Activated gamma-delta T cell treated with anti-CD3 and anti-CD28 coated beads, Interleukin-2, amount 50 U/mL, for 16 hours (primary cell): ENCODE results near the gene FARP1.

Experiments used
- DNase-seq: peaks from one replicate; pipeline ENCODE4 v3.0.0-alpha.2; 2020; ENCODE audit warnings: low read depth

The FARP1 gene

DNA sequence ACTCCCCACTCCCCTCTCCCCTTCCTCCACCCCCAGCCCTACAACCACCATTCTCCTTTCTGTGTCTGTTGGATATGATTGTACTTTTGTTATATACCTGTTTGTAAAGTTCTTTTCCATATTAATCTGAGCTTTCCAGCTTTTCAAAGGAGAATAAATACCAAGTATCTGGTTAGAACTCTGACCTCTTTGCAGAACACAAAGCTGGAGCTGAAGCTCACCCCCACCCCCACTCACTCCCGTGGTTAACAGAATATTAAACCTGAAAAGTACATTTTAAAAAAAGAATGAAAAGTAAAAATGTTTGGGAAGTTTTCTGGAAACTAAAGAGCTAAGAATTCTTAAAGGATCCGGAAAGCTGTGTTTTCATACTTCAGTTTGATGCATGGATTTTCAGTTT, 189.3 kb downstream of the FARP1 start:
- no peak for DNase-seq

GRCh38 chr13:98332691-98333090, 189.8 kb downstream of the FARP1 start:
- no peak for DNase-seq

- no peak for DNase-seq
These were observed 190.6 kb downstream of the FARP1 start for GRCh38 chr13:98333486-98333885.

DNA sequence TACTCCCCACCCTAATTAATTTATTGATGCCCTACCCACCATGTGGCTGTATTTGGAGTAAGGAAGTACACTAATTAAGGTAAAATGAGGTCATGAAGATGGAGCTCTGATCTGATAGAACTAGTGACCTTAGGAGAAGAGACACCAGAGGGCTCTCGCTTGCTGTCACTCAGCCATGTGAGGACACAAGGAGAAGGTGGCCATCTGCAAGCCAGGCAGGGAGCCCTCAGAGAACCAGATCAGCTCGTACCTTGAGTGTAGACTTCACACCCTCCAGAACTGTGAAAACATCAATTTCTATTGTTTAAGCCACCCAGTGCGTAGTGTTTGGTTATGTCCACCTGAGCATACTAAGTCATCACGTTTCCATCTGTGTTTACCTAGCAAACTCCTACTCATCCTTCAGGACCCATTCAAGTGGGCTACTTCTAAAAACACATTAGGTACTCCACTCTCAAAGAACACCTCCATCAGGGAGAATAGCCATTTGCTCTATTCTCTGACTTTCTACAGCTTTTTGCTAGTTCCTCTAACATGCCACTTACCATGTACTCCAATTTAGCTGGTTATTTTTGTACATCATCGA, 191.8 kb downstream of the FARP1 start:
- DNase-seq: no peak

DNA sequence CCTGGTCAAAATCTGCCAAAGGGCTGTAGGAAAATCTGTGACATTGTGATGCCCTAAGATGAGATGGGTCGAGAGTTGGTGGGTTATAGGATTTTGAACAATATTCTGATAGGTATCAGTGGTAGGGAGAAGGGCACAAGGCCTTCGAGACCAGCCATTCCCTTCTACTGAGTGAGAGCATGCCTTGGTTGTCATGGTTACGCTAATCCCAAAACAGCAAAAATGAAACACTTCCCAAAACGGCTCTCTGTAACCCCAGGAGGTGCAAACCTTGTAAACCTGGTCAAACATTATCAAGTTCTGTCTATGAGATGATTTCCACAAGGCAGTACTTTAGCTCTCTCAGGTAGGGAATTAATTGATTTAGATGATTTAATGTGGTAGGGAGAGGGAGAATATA, 192.8 kb downstream of the FARP1 start:
- no peak for DNase-seq

DNA sequence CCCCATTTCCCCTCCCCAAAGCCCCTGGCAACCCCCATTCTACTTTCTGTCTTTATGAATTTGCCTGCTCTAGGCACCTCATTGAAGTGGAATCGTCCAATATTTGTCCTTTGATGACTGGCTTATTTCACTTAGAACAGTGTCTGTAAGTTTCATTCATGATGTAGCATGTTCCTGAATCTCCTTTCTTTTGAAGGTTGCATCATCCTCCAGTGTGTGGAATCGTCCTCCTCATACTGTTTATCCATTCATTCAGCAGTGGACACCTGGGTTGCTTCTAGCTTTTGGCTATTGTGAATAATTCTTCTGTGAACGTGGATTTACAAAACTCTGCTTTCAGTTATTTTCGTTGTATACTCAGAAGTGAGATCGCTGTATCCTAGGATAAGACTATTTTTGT, 195.4 kb downstream of the FARP1 start:
- no peak for DNase-seq

DNA sequence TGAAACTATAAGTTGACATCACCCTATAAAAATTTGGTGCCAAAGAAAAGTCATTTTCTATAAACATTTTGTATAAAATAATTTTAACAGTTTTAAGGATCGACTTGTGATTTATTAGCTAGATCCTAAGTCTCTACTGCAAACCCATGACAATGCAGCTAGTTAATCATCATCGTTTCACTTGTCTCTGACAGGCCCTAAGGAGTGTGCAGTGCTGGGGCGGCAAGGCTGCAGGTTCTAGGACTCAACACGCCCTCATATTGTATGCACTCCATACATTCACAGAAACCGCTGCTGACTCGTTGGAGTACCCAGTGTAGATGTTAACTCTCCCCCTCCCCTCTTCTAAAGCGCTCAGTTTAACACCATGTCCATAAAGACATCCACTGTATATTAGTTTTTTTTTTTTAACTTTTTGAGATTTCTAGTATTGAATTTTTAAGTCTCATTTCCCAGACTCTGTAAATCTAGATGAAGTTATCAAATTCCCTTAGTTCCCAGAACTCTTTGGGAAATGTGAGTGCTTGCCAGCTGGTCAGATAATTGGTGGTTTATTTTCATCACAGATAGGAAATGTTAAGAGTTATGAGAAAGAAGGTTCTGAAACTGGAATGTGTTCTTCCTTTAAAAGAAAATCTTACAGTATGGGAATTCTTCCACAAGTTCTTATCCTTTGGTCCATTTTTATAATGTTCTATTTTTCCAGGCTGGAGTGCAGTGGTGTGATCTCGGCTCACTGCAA, 197.0 kb downstream of the FARP1 start:
- DNase-seq: no peak

DNA sequence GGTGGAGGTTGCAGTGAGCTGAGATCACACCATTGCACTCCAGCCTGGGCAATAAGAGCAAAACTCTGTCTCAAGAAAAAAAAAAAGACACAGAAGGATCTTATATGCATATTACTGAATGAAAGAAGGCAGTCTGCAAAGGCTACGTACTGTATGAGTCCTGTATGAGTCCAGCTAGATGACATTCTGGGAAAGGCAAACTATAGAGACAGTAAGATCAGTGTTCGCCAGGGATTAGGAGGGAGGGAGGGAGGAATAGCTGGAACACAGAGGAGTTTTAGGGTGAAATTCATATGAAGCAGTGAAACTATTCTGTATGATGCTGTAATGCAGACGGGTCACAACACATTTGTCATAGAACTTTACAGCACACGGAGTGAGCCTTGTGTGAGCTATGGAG, 200.1 kb downstream of the FARP1 start:
- DNase-seq: no peak

DNA sequence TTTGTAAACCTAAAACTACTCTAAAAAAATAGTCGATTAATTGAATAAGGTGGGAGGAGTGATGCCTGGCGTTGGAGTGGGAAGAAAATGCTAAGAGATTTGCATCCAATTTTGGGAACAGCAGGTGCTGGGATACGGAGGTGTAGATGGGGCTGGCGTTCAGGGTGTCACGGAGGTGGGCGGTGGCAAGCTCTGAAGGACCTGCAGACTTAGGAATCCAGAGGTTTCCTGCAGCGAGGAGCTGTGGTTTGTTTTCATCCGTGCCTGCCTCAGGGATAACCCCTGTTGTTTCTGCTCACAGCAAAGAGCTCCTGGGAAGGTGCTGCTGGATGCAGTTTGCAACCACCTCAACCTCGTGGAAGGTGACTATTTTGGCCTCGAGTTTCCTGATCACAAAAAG, 200.6 kb downstream of the FARP1 start:
- DNase-seq: no peak

DNA sequence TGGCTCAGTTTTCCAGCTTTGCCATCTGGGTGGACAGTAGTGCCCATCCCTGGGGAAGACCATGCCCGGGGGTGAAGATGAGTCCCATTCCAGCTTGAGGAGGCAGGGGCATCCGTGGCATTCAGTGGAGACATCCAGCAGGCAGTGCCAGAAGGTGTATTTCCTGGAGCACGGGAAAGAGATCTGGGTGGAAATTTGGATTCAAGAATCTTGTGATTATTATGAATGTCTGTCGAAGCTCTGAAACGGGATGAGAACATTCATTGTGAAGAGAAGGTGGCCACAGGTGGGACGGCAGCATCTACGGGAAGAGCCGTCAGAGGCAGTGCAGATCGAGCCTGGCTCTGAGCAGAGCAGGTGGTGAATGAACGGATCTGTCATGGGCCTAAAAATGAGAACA, 201.5 kb downstream of the FARP1 start:
- DNase-seq: no peak

GRCh38 chr13:98345107-98345935, 202.4 kb downstream of the FARP1 start:
- no peak for DNase-seq

DNA sequence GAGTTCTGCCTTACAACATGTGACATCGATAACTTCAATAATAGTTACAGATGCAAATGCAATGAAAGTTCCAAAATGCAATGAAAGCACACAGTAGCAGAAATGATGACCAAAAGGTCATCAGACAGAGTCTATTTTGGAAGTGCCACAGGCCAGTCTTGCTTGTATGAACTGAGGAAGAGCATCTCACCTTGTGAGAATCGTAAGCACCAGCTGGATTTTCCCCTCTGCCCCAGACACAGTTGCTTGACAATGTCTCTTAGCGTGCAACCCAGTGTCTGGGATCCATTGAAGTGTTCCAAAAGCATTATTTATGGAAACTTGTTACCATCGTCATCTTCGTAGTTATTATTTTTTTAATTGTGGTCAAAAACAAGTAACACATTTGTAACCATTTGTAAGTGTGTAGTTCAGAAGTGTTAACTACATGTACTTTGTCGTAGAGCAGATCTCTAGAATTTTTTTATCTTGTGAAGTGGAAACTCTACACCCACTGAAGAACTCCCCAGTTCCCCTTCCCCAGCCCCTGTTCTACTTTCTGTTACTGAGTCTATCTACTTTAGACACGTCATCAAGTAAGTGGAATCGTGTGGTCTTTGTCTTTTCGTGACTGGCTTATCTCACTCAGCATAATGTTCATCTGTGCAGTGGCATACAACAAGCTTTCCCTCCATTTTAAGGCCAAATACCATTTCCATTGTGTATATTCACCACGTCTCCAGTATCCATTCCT, 204.2 kb downstream of the FARP1 start:
- DNase-seq: no peak

GRCh38 chr13:98347756-98348155, 204.9 kb downstream of the FARP1 start:
- DNase-seq: no peak

DNA sequence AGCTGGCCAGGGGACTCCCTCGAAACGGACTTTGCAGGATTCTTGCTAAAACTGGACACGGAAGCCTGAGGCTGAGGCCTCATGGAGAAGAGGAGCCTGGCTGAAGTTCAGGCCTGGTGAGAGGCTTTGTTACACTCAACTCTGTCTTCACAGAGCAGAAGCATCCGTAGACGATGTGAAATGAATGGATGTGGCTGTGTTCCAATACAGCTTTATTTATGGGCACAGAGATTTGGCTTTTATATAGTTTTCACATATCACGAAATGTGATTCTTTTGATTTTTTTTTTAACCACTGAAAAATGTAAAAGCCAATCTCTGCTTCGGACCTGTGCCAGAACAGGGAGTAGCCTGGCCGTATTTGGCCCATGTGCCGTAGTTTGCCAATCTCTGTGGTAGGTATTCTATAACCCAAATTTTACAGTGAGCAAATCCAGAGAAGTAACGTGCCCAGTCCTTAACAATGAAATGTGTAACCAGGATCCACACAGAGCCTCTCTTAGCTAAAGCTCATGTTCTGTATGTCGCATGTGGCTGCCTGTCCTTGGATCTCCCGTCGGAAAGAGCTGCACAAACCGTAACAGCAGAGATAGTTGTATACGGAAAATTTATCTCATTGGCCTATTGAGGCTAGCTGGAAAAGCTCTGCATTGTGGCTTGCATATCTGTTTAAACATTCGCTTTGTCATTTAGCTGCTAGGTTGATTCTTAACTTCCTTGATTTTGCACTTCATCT, 205.7 kb downstream of the FARP1 start:
- DNase-seq: no peak

DNA sequence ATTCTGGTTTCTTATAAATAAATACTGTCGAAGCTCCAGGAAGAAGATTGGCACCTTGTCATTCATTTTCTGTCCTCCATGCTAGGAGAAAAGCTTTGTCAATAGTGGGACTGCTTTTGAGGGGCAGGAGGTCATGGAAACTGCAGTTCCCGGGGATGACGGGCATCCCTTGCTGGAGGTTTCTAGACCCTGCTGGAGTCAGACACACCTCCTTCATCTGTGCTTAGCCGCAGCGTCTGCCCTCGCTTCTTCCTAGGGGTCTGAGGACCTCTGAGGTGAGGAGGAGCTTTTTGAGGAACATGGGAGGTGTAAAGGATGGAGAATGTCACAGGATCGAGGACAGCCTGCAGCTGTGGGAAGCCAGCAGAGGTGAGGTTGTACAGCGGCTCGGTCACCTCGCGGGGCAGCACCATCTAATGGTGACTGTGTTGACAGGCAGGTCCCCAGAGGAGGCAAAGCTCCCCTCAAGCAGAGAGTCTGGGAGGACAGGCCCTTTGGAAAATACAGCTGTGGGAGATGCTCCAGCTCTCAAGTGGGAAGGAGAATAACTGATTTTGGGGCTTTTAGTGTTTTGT, 206.9 kb downstream of the FARP1 start:
- no peak for DNase-seq

DNA sequence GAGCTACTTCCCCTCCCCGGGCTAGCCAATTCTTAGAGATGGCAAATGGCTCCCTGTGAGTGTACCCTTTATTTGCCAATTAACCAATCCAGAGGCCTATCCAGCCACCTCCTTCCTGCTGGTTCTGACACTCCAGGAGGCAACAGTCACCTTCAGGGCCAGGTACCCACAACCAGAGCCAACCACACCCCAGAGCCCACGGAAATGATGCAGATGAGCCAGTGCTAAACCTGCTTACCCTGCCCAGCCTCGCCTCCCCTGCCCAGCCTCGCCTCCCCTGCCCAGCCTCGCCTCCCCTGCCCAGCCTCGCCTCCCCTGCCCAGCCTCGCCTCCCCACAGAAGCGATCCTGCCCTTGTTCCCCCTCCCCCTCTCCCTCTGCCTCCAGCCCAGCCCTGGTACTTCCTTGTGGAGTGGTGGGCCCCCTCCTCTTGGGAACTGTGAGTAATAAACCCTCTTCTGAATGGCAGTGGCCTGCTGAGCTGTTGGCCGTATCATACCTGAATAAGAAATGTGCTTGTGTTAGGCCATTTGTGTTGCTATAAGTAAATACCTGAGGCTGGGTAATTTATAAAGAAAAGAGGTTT, 207.9 kb downstream of the FARP1 start:
- no peak for DNase-seq

GRCh38 chr13:98351636-98352035, 208.7 kb downstream of the FARP1 start:
- no peak for DNase-seq

DNA sequence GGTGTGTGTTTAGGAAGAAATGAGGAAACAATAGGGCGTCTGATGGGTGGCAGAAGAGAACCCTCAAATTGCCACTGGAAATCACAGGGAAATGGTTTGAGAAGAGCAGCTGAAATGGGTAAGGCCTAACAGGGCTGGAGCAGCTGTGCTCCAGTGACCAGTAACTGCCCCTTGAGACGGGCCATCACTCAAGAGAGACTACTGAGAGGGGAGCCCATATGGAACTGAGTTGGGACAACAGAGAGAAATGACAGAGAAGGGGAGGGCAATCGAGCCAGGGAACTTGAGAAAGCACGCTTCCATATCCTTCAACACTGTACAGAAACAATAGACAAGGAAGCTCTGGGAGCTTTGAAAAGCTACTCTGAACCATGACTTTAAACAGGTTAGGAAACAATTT, 209.3 kb downstream of the FARP1 start:
- DNase-seq: no peak

DNA sequence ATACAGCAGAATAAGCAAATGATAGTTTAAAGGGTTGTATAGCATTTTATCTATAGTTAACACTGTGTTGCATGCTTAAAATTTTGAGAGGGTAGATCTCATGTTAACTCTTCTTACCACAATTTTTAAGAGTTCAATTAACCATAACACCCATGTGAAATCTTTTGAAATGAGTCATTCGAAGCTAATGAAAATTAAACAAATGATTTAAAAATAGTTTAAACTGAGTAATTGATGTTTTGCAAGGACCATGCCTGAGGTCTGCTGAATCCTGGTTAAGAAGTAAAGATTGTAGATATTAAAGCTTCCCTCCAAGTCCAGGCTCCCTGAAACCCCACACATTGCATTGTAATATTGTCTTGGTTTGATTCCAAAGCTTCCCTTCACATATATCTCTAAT, 210.9 kb downstream of the FARP1 start:
- DNase-seq: no peak

DNA sequence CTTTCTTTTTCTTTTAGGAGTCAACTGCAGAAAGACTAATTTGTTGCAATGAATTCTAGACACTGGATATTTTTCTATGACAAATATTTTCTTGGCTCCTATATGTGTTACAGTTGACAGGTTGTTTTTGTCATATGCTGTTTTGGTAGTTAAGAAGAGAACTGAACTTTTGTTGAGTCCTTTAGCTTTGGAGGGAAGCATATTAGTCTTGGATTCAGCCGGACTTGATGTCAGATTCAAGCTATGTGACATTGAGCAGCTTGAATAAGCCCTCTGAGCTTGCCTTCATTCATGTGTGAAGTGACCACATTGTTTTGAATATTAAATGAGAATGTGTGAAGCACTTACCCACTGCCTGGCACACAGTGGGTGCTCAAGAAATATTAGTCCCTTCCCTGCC, 216.0 kb downstream of the FARP1 start:
- DNase-seq: no peak

- DNase-seq: no peak
These were observed 217.7 kb downstream of the FARP1 start for GRCh38 chr13:98360545-98360944.
